ENCODE measurements around the gene STARD3. TPM values are rescaled to one million over a fixed set of nuclear protein-coding genes. Genes with fewer than 3 reads are reported as not detected.

The STARD3 gene
- total and polyA plus RNA-seq, 12 donors = 14.2 to 46.1 (median 19.9) TPM

GRCh38 chr17:39653662-39654331 is 16.9 kb downstream of the STARD3 start:
- Histone ChIP-seq H3K4me3 (no peak overlapping the region), H3K4me1 (peaks cover 8 to 46% (median 20%) of the 10 kb centered on the region in 9 donors), H3K36me3 (peaks cover 0 to 50% (median 0%) of the 10 kb centered on the region in 9 donors), H3K27me3 (no peaks in the 10 kb centered on the region), H3K27ac (peak overlapping the region in 2 of 10 donors; percentile 20 to 34), H3K9me3 (no peaks in the 10 kb centered on the region)
- 69 to 70% methylated on average over 14 of the region's 14 CpGs for WGBS, 2 donors
- ATAC-seq (peak in 6 of 8 donors; percentile 46 to 64 (median 54)), DNase-seq (peak; percentile 57 to 70)
- TF ChIP-seq CTCF (IDR thresholded peaks at IDR 0.05) = peak; percentile 62 to 87 (median 81)
- intact Hi-C loops (cut with DNase I) = no loop called here

GRCh38 chr17:39655105-39655504 is 18.2 kb downstream of the STARD3 start:
- 90 to 98% methylated on average over 2 of the region's 2 CpGs for WGBS, 2 donors
- H3K4me1 ChIP-seq = peaks cover 14 to 59% (median 33%) of the 10 kb centered on the region in 9 donors

GRCh38 chr17:39658346-39658745 is 21.4 kb downstream of the STARD3 start:
- intact Hi-C loops (cut with DNase I) = no loop called here
- Histone ChIP-seq H3K4me1 (peaks cover 35 to 76% (median 56%) of the 10 kb centered on the region in 9 donors), H3K27me3 (no peaks in the 10 kb centered on the region), H3K27ac (peak overlapping the region in 9 of 10 donors; percentile 62 to 98 (median 90)), H3K9me3 (no peaks in the 10 kb centered on the region), H3K36me3 (peaks cover 0 to 82% (median 5%) of the 10 kb centered on the region in 9 donors), H3K4me3 (no peak overlapping the region)
- no peak for TF ChIP-seq CTCF (IDR thresholded peaks at IDR 0.05)
- WGBS, 2 donors = 96 to 97% methylated on average over 11 of the region's 11 CpGs
- no peak for ATAC-seq
- DNase-seq = no peak

More at GRCh38 chr17:39655105-39655504, 18.2 kb downstream of the STARD3 start:
- H3K4me3 ChIP-seq = no peak overlapping the region
- no peaks in the 10 kb centered on the region for H3K9me3 ChIP-seq
- no peak for TF ChIP-seq CTCF (IDR thresholded peaks at IDR 0.05)
- no peak overlapping the region for H3K27ac ChIP-seq
- intact Hi-C loops (cut with DNase I) = no loop called here
- DNase-seq = no peak
- no peaks in the 10 kb centered on the region for H3K27me3 ChIP-seq
- H3K36me3 ChIP-seq = peaks cover 0 to 55% (median 0%) of the 10 kb centered on the region in 9 donors
- ATAC-seq = no peak

GRCh38 chr17:39658760-39659159 is 21.8 kb downstream of the STARD3 start:
- Histone ChIP-seq H3K4me3 (no peak overlapping the region), H3K4me1 (peaks cover 38 to 76% (median 59%) of the 10 kb centered on the region in 9 donors), H3K27ac (peak overlapping the region; percentile 62 to 98 (median 85)), H3K27me3 (no peaks in the 10 kb centered on the region), H3K9me3 (no peaks in the 10 kb centered on the region), H3K36me3 (peaks cover 0 to 82% (median 5%) of the 10 kb centered on the region in 9 donors)
- intact Hi-C loops (cut with DNase I) = no loop called here
- 84 to 87% methylated on average over 3 of the region's 3 CpGs for WGBS, 2 donors
- DNase-seq (no peak), ATAC-seq (no peak)
- TF ChIP-seq CTCF (IDR thresholded peaks at IDR 0.05) = no peak

All from heart right ventricle (tissue), 16 donors.